HEK293 (cell line): Measurements from ENCODE around the gene CNTLN.
"Not testable (repeated sequence)": the region's sequence is repeated elsewhere in the genome, so short reads cannot be mapped to it uniquely, and the experiment has no call there.

Experiments used
- CTCF ChIA-PET: fragments of 350-600 bp; formaldehyde crosslinking; extraction: SDS; loops from one replicate; lab custom pipeline; 2021; ENCODE audit warnings: antibody characterized with exemption; lab: Yijun Ruan, JAX
- POLR2A ChIA-PET: fragments of 300-600 bp; formaldehyde crosslinking; extraction: SDS; loops from one replicate; lab custom pipeline; 2020; ENCODE audit warnings: antibody characterized with exemption, inconsistent platforms; lab: Yijun Ruan, JAX
- H3K27ac ChIP-seq: fragments of 200-500 bp; sonication (Bioruptor generic); 2 replicates; pipeline ENCODE4 v1.5.1; 2014; ENCODE audit warnings: low read depth, low read length, control low read depth, inconsistent platforms; ENCODE audit errors: extremely low read depth
- H3K36me3 ChIP-seq, 2 experiments: fragments of 200-500 bp in 1 of 2; sonication (Bioruptor generic) in 1 of 2; 1 replicate in 1 of 2; 2 replicates in 1 of 2; pipeline ENCODE4 v1.5.1; 2014 to 2017; ENCODE audit warnings: inconsistent platforms in 2 of 2, low read length in 2 of 2; ENCODE audit not compliant: control insufficient read depth in 2 of 2, insufficient read depth in 1 of 2
- H3K4me1 ChIP-seq: fragments of 200-500 bp; sonication (Bioruptor generic); 2 replicates; pipeline ENCODE4 v1.5.1; 2014; ENCODE audit warnings: mild to moderate bottlenecking, low read length, inconsistent platforms; ENCODE audit not compliant: control insufficient read depth, insufficient read depth
- H3K4me3 ChIP-seq: 2 replicates; pipeline ENCODE4 v1.5.1; 2011; ENCODE audit warnings: low read depth, mild to moderate bottlenecking, control low read depth, low read length, moderate library complexity
- H3K9me3 ChIP-seq: fragments of 200-500 bp; sonication (Bioruptor generic); 2 replicates; pipeline ENCODE4 v1.5.1; 2014; ENCODE audit warnings: low read depth, low read length, inconsistent platforms; ENCODE audit not compliant: control insufficient read depth, insufficient read depth
- BCL11A ChIP-seq: fragments of 450-650 bp; formaldehyde crosslinking; IDR thresholded peaks from 2 replicates; pipeline ENCODE4 v1.5.1; 2016; ENCODE audit warnings: low read depth, missing biosample characterization, missing genetic modification characterization
- CTCF ChIP-seq: fragments of 450-650 bp; formaldehyde crosslinking; IDR thresholded peaks from 2 replicates; pipeline ENCODE4 v1.5.1; 2016; ENCODE audit warnings: missing biosample characterization, missing genetic modification characterization
- GLI2 ChIP-seq: fragments of 450-650 bp; formaldehyde crosslinking; IDR thresholded peaks from 2 replicates; pipeline ENCODE4; 2017; ENCODE audit warnings: missing biosample characterization, missing genetic modification characterization, low read depth, borderline replicate concordance
- GLIS2 ChIP-seq: fragments of 450-650 bp; formaldehyde crosslinking; IDR thresholded peaks from 2 replicates; pipeline ENCODE4 v1.5.1; 2016; ENCODE audit warnings: missing biosample characterization, missing genetic modification characterization
- HOXA7 ChIP-seq: sonication (generic); formaldehyde crosslinking; IDR thresholded peaks from 2 replicates; pipeline ENCODE4 v1.8.1; 2022; ENCODE audit warnings: missing genetic modification reagents, borderline replicate concordance
- IKZF3 ChIP-seq: fragments of 450-650 bp; IDR thresholded peaks from 2 replicates; pipeline ENCODE4 v1.5.0; 2018; ENCODE audit warnings: missing biosample characterization, mild to moderate bottlenecking, missing genetic modification characterization, moderate library complexity
- TSHZ1 ChIP-seq: fragments of 450-650 bp; formaldehyde crosslinking; IDR thresholded peaks from 2 replicates; pipeline ENCODE4 v1.5.1; 2016; ENCODE audit warnings: missing biosample characterization, missing genetic modification characterization, borderline replicate concordance
- ZNF202 ChIP-seq: fragments of 450-650 bp; formaldehyde crosslinking; IDR thresholded peaks from 2 replicates; pipeline ENCODE4 v1.5.1; 2016; ENCODE audit warnings: missing biosample characterization, missing genetic modification characterization, borderline replicate concordance
- ZNF266 ChIP-seq: fragments of 450-650 bp; formaldehyde crosslinking; IDR thresholded peaks from 2 replicates; pipeline ENCODE4 v1.5.1; 2016; ENCODE audit warnings: missing biosample characterization, missing genetic modification characterization, low read depth
- ZNF426 ChIP-seq: fragments of 450-650 bp; formaldehyde crosslinking; IDR thresholded peaks from 2 replicates; pipeline ENCODE4 v1.5.1; 2017; ENCODE audit warnings: missing biosample characterization, missing genetic modification characterization, mild to moderate bottlenecking, inconsistent platforms, moderate library complexity
- ZNF473 ChIP-seq: fragments of 450-650 bp; formaldehyde crosslinking; IDR thresholded peaks from 2 replicates; pipeline ENCODE4 v1.5.1; 2017; ENCODE audit warnings: missing biosample characterization, missing genetic modification characterization
- ZNF600 ChIP-seq: fragments of 450-650 bp; formaldehyde crosslinking; IDR thresholded peaks from 2 replicates; pipeline ENCODE4 v1.5.1; 2016; ENCODE audit warnings: missing biosample characterization, missing genetic modification characterization
- ZNF624 ChIP-seq: fragments of 450-650 bp; formaldehyde crosslinking; IDR thresholded peaks from 2 replicates; pipeline ENCODE4 v1.5.1; 2017; ENCODE audit warnings: missing biosample characterization, missing genetic modification characterization
- ZNF76 ChIP-seq: fragments of 450-650 bp; formaldehyde crosslinking; IDR thresholded peaks from 2 replicates; pipeline ENCODE4; 2016; ENCODE audit warnings: low read depth, missing biosample characterization, missing genetic modification characterization, borderline replicate concordance
- TF ChIP-seq, protein P1 (sequence below): fragments of 450-650 bp; formaldehyde crosslinking; IDR thresholded peaks from 2 replicates; pipeline ENCODE4 v1.5.1; 2016; ENCODE audit warnings: missing biosample characterization, missing genetic modification characterization

Gene CNTLN

DNA sequence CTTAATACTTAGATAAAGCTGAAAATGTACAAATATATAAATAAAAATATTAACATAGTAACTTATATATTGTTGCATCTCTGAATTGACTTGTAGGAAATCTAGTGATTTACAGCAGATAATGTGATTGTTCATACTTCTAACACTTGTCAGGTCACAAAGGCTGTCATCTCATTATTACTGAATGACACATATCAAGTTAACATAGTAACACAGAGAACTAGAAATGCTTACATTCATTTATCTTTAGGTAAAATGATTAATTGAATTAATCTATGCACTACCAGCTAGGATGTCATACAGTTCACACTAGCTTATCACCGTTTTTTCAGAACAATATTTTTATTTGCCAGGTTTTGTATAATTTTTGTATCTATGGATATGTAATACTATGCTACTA is 254.2 kb downstream of the CNTLN start (continued):
- TF ChIP-seq, protein P1, sequence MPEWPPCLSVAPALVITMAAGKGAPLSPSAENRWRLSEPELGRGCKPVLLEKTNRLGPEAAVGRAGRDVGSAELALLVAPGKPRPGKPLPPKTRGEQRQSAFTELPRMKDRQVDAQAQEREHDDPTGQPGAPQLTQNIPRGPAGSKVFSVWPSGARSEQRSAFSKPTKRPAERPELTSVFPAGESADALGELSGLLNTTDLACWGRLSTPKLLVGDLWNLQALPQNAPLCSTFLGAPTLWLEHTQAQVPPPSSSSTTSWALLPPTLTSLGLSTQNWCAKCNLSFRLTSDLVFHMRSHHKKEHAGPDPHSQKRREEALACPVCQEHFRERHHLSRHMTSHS (tag by site-specific recombination): no peak
- TF ChIP-seq ZNF202 (tag by site-specific recombination): no peak
- no peak for TF ChIP-seq CTCF (tag by site-specific recombination)
- no peak for TF ChIP-seq ZNF426 (tag by site-specific recombination)

DNA sequence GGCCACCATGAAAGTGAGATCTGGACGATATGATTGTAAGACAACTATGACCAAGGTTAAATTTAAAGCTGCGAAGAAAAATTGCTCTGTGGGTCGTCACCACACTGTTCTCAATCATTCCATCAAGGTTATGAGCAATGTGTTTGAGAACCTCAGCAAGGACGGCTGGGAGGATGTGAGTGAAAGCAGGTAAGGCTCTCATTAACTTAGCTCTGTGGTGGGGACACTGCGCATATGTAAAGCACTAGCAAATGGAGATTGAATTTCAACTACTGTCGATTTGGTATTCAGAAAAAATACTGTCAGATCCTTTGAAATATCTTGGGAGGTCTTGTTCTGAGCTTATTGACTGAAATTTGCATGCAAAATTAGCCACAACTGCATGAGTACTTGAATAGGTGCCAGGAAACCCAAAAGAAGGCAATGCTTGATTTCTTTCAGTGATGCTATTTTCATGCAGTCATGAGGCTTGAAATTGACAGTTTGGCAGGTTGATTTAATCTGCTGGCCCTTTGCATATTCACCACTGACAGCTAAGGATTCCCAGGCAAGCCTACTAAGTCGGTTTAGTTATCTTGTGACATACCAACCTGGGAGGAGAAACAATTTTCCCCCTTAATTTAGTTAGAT is 260.2 kb downstream of the CNTLN start:
- TF ChIP-seq CTCF (tag by site-specific recombination) (no peak), HOXA7 (CRISPR knock-in tag) (no peak), ZNF473 (tag by site-specific recombination) (no peak), GLIS2 (tag by site-specific recombination) (no peak), ZNF624 (tag by site-specific recombination) (no peak), ZNF76 (no peak), IKZF3 (no peak), BCL11A (tag by site-specific recombination) (no peak), TSHZ1 (tag by site-specific recombination) (no peak), ZNF600 (tag by site-specific recombination) (no peak), ZNF266 (tag by site-specific recombination) (no peak), GLI2 (tag by site-specific recombination) (no peak)
- CTCF ChIA-PET: interaction anchor here (0.5 to 1.6 kb wide), 2 partner anchors 79 to 278 kb away, joined by 4 to 5 read pairs; no protein-coding TSS in a partner anchor
- no peaks in the 10 kb centered on the region for H3K4me1 ChIP-seq
- no peak overlapping the region for H3K27ac ChIP-seq
- POLR2A ChIA-PET: no interaction called here
- peaks cover 0 to 7% of the 10 kb centered on the region in 2 experiments; a peak in 2 of 3 replicates for H3K36me3 ChIP-seq
- H3K4me3 ChIP-seq: no peak overlapping the region
- no peaks in the 10 kb centered on the region for H3K9me3 ChIP-seq

DNA sequence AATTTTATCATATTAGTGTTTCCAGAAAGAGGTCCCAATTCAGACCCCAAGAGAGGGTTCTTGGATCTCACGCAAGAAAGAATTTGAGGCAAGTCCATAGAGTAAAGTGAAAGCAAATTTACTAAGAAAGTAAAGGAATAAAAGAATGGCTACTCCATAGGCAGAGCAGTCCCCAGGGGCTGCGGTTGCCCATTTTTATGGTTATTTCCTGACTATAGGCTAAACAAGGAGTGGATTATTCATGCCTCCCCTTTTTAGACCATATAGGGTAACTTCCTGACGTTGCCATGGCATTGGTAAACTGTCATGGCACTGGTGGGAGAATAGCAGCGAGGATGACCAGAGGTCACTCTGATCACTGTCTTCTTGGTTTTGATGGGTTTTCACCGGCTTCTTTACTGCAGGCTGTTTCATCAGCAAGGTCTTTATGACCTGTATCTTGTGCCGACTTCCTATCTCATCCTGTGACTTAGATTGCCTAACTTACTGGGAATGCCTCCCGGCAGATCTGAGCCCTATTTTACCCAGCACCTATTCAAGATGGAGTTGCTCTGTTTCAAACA is 262.4 kb downstream of the CNTLN start:
- H3K4me1 ChIP-seq, H3K27ac ChIP-seq, H3K9me3 ChIP-seq, H3K4me3 ChIP-seq, CTCF ChIA-PET, H3K36me3 ChIP-seq, POLR2A ChIA-PET: not testable (repeated sequence)
